Bronchial epithelial cell (primary cell): ENCODE results near the gene SGCA. TPM values are rescaled to one million over a fixed set of nuclear protein-coding genes. Genes with fewer than 3 reads are reported as not detected.

Source experiments
- DNase-seq: peaks from one replicate; pipeline ENCODE4 v3.0.0-alpha.2; 2010; ENCODE audit warnings: low read depth
- FAIRE-seq: peaks from 2 replicates; lab custom pipeline; 2011; peaks lifted over from hg19 to GRCh38; lab: Jason Lieb, UNC
- H3K27me3 ChIP-seq: 2 replicates; pipeline ENCODE4 v1.5.1; 2011; ENCODE audit warnings: low read length; ENCODE audit not compliant: control insufficient read depth, insufficient read depth
- H3K36me3 ChIP-seq: 2 replicates; pipeline ENCODE4 v1.5.1; 2011; ENCODE audit warnings: low read length; ENCODE audit not compliant: control insufficient read depth, insufficient read depth
- H3K4me3 ChIP-seq: 2 replicates; pipeline ENCODE4 v1.5.1; 2011; ENCODE audit warnings: mild to moderate bottlenecking, low read depth, low read length, control low read depth
- total RNA-seq: library from RNA; depleted of rRNA; stranded (reverse); fragments of >200 nt; gene quantifications from 2 replicates; pipeline ENCODE4 v1.2.1, GENCODE V29; 2014
- TF ChIP-seq, protein P1 (sequence below): IDR thresholded peaks from 2 replicates; pipeline ENCODE4 v1.5.1; 2011; ENCODE audit warnings: mild to moderate bottlenecking, moderate library complexity, low read length, control low read depth, inconsistent platforms; ENCODE audit not compliant: insufficient read depth, severe bottlenecking

Gene SGCA
- total RNA-seq, 1 donor from 2014 or later = not detected

- Histone ChIP-seq H3K4me3 (no peak overlapping the region), H3K36me3 (no peaks in the 10 kb centered on the region), H3K27me3 (no peaks in the 10 kb centered on the region)
- FAIRE-seq (no peak), DNase-seq (no peak)
- TF ChIP-seq, protein P1, sequence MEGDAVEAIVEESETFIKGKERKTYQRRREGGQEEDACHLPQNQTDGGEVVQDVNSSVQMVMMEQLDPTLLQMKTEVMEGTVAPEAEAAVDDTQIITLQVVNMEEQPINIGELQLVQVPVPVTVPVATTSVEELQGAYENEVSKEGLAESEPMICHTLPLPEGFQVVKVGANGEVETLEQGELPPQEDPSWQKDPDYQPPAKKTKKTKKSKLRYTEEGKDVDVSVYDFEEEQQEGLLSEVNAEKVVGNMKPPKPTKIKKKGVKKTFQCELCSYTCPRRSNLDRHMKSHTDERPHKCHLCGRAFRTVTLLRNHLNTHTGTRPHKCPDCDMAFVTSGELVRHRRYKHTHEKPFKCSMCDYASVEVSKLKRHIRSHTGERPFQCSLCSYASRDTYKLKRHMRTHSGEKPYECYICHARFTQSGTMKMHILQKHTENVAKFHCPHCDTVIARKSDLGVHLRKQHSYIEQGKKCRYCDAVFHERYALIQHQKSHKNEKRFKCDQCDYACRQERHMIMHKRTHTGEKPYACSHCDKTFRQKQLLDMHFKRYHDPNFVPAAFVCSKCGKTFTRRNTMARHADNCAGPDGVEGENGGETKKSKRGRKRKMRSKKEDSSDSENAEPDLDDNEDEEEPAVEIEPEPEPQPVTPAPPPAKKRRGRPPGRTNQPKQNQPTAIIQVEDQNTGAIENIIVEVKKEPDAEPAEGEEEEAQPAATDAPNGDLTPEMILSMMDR = no peak
Measured at GRCh38 chr17:50171371-50172071, 5.7 kb downstream of the SGCA start.

- Histone ChIP-seq H3K4me3 (no peak overlapping the region), H3K36me3 (no peaks in the 10 kb centered on the region), H3K27me3 (no peaks in the 10 kb centered on the region)
- DNase-seq (no peak), FAIRE-seq (no peak)
- TF ChIP-seq, protein P1 = no peak
Measured at GRCh38 chr17:50172130-50172529, 6.3 kb downstream of the SGCA start.

GRCh38 chr17:50172936-50173334 is 7.1 kb downstream of the SGCA start:
- DNase-seq (no peak), FAIRE-seq (no peak)
- TF ChIP-seq, protein P1 = no peak
- Histone ChIP-seq H3K36me3 (no peaks in the 10 kb centered on the region), H3K4me3 (no peak overlapping the region), H3K27me3 (no peaks in the 10 kb centered on the region)

GRCh38 chr17:50173335-50173941 is 7.6 kb downstream of the SGCA start:
- no peak overlapping the region for H3K4me3 ChIP-seq
- H3K27me3 ChIP-seq = no peaks in the 10 kb centered on the region
- no peak for FAIRE-seq
- DNase-seq = peak; percentile 75
- TF ChIP-seq, protein P1 = no peak
- no peaks in the 10 kb centered on the region for H3K36me3 ChIP-seq

DNA sequence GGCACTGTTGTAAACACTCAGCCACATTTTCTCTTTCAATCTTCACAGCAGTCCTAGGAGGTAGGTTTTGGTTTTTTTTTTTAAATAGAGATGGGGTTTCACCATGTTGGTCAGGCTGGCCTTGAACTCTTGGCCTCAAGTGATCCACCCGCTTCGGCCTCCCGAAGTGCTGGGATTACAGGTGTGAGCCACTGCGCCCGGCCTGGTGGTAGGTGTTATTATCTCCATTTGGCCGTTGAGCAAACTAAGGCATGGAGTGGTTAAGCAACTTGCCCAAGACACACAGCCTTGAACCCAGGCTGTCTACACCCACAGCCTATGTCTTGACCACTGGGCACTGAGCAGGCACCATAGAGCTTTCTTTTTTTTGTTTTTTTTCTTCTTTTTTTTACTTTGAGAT is 8.6 kb downstream of the SGCA start:
- TF ChIP-seq, protein P1 = no peak
- H3K27me3 ChIP-seq = no peaks in the 10 kb centered on the region
- FAIRE-seq (no peak), DNase-seq (no peak)
- no peaks in the 10 kb centered on the region for H3K36me3 ChIP-seq
- H3K4me3 ChIP-seq = no peak overlapping the region
